Vagina (tissue), 2 donors: ENCODE results near the gene STK10.

Source experiments
- CTCF ChIP-seq, 3 experiments: fragments of 450-650 bp in 2 of 3; fragments of 200-600 bp in 1 of 3; sonication (generic) in 1 of 3; IDR thresholded peaks; one replicate each; pipeline ENCODE4 v1.5.1; 2017 to 2019; ENCODE audit warnings: antibody characterized with exemption in 3 of 3, mild to moderate bottlenecking in 2 of 3, moderate library complexity in 2 of 3
- POLR2AphosphoS5 ChIP-seq, 2 donors: sonication (generic); formaldehyde crosslinking; IDR thresholded peaks; one replicate each; pipeline ENCODE4 v1.9.0; 2017; ENCODE audit warnings: antibody characterized with exemption in 2 of 2, mild to moderate bottlenecking in 2 of 2, low read depth in 1 of 2; ENCODE audit not compliant: insufficient read depth in 1 of 2

- TF ChIP-seq POLR2AphosphoS5 (IDR thresholded peaks at IDR 0.05; ENCODE audit: insufficient read depth in 1 of 2, low read depth in 1 of 2) = no peak
- no peak for TF ChIP-seq CTCF (IDR thresholded peaks at IDR 0.05)
Observed at GRCh38 chr5:172216345-172216744, 28.3 kb upstream of the STK10 start.
